ENCODE measurements around the gene PRR12. TPM values are rescaled to one million over a fixed set of nuclear protein-coding genes. Genes with fewer than 3 reads are reported as not detected.

Gene PRR12
- total and polyA plus RNA-seq, 8 donors: 21.4 to 33.7 (median 26.6) TPM

- intact Hi-C loops (cut with DNase I): no loop called here
- Histone ChIP-seq H3K9me3 (no peaks in the 10 kb centered on the region), H3K4me3 (no peak overlapping the region), H3K36me3 (peaks cover 0 to 100% of the 10 kb centered on the region in 2 donors), H3K27ac (no peak overlapping the region), H3K4me1 (no peaks in the 10 kb centered on the region), H3K27me3 (no peaks in the 10 kb centered on the region)
- TF ChIP-seq CTCF (IDR thresholded peaks at IDR 0.05): no peak
- ATAC-seq (no peak), DNase-seq (no peak)
Measured at GRCh38 chr19:49599378-49600295, 8.7 kb downstream of the PRR12 start.

GRCh38 chr19:49601482-49602038 is 10.6 kb downstream of the PRR12 start:
- Histone ChIP-seq H3K27ac (no peak overlapping the region), H3K27me3 (no peaks in the 10 kb centered on the region), H3K4me1 (peaks cover 0 to 7% of the 10 kb centered on the region in 2 donors), H3K4me3 (no peak overlapping the region), H3K36me3 (peaks cover 0 to 100% of the 10 kb centered on the region in 2 donors), H3K9me3 (no peaks in the 10 kb centered on the region)
- DNase-seq: peak in 1 of 4 donors; percentile 77
- no peak for TF ChIP-seq CTCF (IDR thresholded peaks at IDR 0.05)
- no peak for ATAC-seq
- intact Hi-C loops (cut with DNase I): no loop called here

- Histone ChIP-seq H3K4me3 (no peak overlapping the region), H3K9me3 (no peaks in the 10 kb centered on the region), H3K27me3 (no peaks in the 10 kb centered on the region), H3K36me3 (peaks cover 0 to 100% of the 10 kb centered on the region in 2 donors), H3K4me1 (peaks cover 0 to 7% of the 10 kb centered on the region in 2 donors), H3K27ac (no peak overlapping the region)
- no peak for TF ChIP-seq CTCF (IDR thresholded peaks at IDR 0.05)
- DNase-seq: no peak
- intact Hi-C loops (cut with DNase I): no loop called here
- ATAC-seq: no peak
Measured at GRCh38 chr19:49602806-49603205, 11.8 kb downstream of the PRR12 start.

- TF ChIP-seq CTCF (IDR thresholded peaks at IDR 0.05): no peak
- no peak for DNase-seq
- no peak for ATAC-seq
- intact Hi-C loops (cut with DNase I): no loop called here
- Histone ChIP-seq H3K9me3 (no peaks in the 10 kb centered on the region), H3K27ac (no peak overlapping the region), H3K27me3 (no peaks in the 10 kb centered on the region), H3K36me3 (peaks cover 0 to 99% of the 10 kb centered on the region in 2 donors), H3K4me1 (peaks cover 0 to 7% of the 10 kb centered on the region in 2 donors), H3K4me3 (no peak overlapping the region)
Measured at GRCh38 chr19:49605605-49606004, 14.6 kb downstream of the PRR12 start.

- H3K36me3 ChIP-seq: peaks cover 0 to 75% of the 10 kb centered on the region in 2 donors
- ATAC-seq: no peak
- intact Hi-C loops (cut with DNase I): no loop called here
Measured at GRCh38 chr19:49609499-49610092, 18.6 kb downstream of the PRR12 start.

More at GRCh38 chr19:49609499-49610092, 18.6 kb downstream of the PRR12 start:
- DNase-seq: no peak
- no peak for TF ChIP-seq CTCF (IDR thresholded peaks at IDR 0.05)
- H3K4me1 ChIP-seq: peaks cover 0 to 40% of the 10 kb centered on the region in 2 donors
- H3K27me3 ChIP-seq: no peaks in the 10 kb centered on the region
- no peak overlapping the region for H3K4me3 ChIP-seq
- no peaks in the 10 kb centered on the region for H3K9me3 ChIP-seq
- no peak overlapping the region for H3K27ac ChIP-seq

All from left lung (tissue), 10 donors.